HG02852 (cell line): ENCODE data around the gene SLC7A1.

Experiments
- ATAC-seq: cut with Tn5 transposase; IDR thresholded peaks from one replicate; pipeline ENCODE4 v1.9.1; 2021; ENCODE audit warnings: mild to moderate bottlenecking, moderate library complexity; ENCODE audit not compliant: unreplicated experiment

SLC7A1 gene

GRCh38 chr13:29583073-29583785 is 12.3 kb downstream of the SLC7A1 start:
- ATAC-seq, result no peak

DNA sequence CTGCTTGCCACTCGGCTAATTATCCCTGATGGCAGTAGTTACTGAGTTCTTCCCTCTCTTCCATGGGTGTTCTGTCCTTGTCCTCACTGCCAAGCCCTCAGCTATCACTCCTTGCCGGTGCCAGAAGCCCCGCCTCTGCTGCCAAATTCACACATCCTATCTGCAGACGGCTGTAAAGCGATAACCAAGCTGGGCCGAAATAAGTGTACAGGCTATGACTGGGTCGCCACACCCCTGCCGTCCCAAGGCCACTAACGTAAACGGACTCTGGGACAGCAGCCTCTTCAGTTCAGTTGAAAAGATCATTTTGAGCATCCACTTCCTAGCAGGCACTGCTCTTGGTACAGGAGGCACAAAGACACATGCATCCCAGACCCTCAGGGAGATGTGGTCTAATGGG is 13.3 kb downstream of the SLC7A1 start:
- ATAC-seq, result no peak

GRCh38 chr13:29581666-29582065 is 13.8 kb downstream of the SLC7A1 start:
- no peak for ATAC-seq

- no peak for ATAC-seq
These were observed 16.4 kb downstream of the SLC7A1 start for GRCh38 chr13:29579094-29579493.

DNA sequence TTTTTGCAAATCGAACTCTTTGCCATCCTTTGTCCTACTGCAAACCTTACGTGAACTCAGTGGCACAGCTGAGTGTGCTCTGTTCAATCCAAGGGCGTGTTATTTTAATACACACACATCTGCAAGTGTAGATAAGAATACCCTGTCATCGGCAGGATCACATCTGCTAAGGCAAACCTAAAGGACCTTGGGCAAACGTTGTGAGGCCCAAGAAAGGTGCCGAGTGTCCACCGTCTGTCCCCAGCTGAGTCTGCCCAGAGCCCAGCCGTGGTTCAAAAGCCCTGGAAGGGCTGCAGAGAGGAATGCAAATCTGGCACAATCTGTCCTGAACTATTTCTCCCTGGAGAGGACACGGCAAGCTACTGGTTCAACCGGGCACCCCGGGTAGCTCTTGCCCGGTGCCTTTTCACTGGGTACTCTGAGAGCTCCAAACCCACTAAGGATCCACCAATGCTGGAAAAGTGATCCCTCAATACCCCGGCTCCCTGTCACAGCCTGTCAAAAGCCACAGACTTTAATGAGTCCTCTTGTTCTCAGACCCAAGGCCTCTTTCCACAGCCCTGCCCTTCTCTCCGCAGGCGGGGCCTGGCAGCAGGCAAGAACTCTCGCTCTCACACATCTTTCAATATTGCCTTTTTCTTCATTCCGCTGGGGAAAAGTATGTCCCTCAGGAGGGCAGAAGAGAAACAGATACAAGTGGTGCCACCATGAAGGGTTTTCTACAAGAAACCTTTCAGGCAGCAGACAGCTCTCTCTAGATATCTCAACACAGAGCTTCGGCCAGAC is 17.0 kb downstream of the SLC7A1 start:
- ATAC-seq, result no peak

DNA sequence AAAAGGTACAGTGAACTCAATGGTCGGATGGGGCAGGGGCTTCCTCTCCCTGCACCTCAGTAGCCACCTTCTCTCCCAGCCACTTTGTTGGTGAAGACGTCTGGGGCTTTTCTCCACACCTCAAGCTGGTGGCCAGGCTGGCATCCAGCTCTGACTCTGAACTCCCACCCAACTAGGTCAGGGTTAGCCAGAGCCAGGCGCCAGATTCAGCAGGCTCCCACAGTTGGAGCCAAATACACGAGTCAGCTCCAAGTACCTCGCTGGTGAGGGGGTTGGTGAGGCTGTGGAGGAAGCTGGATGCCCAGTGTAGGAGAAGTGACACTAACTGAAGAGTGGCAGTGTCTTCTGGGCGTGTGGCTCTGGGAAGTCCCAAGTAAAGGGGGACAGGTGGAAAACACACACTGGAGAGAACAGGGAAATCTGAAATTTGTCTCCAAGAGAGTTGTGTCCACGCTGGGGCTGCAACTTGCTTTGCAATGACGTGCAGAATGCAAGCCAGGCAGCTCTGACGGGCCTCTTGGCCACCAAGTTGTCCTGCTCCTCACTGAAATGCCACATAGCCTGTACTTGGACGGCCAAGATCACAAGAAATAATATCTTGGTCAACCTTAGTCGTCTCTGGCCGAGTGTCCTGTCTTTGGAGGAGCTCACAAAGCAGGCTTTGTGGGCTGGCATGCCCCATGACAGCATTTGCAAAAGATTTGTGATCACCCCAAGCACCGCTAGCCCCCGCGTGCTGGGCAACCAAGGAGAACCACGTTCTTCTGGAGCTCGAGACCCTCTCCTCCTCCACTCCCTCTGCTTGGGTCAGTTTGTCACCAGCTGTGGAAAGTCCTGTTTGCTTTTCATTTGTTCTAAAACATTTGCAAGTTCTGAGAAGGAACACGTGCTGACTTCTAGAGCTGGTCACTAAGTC is 18.1 kb downstream of the SLC7A1 start:
- ATAC-seq, result no peak

- no peak for ATAC-seq
These were observed 18.9 kb downstream of the SLC7A1 start for GRCh38 chr13:29576581-29576980.

- no peak for ATAC-seq
These were observed 20.4 kb downstream of the SLC7A1 start for GRCh38 chr13:29575098-29575497.

- no peak for ATAC-seq
These were observed 22.3 kb downstream of the SLC7A1 start for GRCh38 chr13:29573190-29573589.

DNA sequence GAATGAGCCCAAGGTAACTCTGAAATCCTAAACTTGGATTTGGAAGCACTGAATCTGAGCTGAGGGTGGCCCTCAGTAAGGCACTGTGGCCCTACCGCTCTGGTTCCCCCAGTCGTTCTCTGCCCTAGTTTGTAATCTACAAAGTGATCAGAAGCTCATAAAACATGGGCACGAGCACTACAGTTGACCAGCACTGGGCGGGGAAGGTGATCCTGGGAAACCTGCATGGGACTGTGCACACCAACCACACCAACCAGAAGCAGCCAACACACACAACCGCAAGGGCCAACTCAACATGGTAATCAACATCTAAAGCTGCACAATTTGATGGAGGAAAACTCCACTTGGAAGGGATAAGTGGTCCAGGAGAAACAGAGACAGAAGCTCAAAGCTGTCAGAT is 22.9 kb downstream of the SLC7A1 start:
- ATAC-seq, result no peak

- ATAC-seq, result no peak
These were observed 23.5 kb downstream of the SLC7A1 start for GRCh38 chr13:29571876-29572570.

- no peak for ATAC-seq
These were observed 25.3 kb downstream of the SLC7A1 start for GRCh38 chr13:29570051-29570654.

DNA sequence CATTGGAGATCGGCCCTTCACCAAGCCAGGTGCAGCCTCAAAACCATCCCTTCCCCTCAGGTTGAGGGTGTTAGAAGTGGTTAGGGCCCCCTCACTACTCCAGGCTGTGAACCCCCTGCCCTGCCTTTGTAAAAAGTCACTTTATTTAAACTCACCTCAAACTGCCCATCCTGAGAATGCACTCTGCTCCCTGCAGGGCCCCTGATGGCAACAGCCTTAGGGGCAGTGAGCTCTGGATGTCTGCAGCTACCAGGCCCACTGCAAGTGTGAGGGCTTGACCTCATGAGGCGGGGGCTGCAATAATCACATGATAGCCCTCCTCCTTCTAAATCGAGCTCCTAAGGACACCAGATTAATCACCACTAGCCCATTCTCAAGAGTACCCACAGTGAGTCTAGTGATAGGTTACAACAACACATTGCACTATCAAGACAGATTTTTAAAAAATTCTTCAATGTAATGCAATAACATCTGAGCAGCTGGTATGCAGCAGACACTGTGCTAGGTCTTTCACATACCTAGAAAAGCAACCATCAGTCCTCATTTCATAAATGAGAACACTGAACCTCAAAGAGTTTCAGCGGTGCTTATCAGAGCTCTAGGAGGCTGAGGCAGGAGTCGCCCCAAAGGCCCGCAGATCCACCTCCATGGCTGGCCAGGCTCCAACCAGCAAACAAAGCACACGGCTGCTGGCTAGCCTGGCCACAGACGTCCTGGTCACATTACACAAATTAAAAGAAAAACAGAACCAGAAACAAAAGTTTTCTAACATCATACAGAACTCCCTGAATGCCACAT is 26.0 kb downstream of the SLC7A1 start:
- no peak for ATAC-seq

DNA sequence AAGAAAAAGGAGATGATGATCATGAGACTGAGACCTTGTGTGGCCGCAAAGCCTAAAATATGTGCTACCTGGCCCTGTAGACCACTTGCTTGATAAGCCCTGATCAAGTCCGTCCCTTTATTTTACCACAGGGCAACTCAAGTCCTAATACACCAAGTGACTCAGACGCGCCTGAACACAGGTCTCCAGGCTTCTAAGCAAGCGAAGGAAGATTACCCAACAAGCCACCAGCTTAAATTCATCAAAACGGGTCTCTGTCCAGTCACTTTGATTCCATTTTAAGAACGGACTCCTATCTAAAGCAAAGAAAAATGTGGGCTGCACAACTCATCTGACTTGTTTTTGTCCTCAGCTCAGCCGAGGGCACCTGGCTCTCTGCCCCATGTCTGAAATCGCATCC is 26.8 kb downstream of the SLC7A1 start:
- no peak for ATAC-seq

DNA sequence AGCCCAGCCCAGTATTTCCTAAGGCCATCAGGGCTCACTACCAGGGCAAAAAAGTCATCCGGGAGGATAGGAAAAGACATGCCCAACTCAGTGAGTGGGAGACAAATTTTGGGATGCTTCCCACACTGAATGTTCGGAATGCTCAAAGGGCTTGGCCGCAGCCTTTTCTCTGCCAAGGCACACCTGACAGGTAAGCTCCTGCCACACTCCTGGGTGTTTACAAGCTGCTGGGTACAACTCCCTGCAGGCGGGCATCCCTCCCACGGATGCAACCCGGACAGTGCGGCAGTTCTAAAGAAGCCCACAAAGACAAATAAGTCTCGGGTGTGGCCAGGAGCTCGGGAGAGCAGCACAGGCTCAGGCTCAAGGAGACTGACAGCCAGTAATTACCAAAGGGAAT is 28.1 kb downstream of the SLC7A1 start:
- ATAC-seq, result no peak

DNA sequence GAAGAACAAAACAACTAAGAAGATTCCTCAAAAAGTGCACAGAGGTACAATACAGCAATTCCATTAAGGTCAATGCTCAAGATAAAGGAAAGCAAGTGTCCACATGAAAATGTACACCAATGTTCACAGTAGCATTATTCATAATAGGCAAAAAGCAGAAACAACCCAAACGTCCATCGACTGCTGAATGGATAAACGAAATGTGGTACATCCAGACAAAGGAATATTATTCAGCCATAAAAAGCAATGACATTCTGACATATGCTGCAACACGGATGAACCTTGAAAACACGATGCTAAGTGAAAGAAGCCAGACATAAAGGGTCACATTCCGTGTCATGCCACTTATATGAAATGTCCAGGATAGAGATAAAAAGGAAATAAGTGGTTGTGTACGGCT is 29.3 kb downstream of the SLC7A1 start:
- ATAC-seq, result no peak

- no peak for ATAC-seq
These were observed 30.7 kb downstream of the SLC7A1 start for GRCh38 chr13:29564818-29565217.

DNA sequence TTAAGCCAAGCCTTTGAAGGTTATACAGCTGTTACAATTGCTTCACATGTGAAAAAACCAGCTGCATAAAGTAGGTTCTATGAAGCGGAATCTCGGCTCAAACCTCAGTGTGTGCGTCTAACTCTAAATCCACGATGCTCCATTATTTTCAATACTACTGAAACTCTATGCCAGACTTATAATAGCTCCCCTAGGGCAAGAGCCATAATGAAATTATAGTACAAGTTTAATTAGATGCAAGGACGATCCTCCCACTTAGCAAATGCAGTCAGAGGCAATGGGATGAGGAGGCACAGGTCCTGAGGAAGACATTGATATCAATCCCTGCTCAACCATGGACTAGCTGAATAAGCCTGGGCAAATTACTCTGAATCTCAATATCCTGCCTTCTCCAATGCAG is 31.1 kb downstream of the SLC7A1 start:
- no peak for ATAC-seq

GRCh38 chr13:29563941-29564340 is 31.5 kb downstream of the SLC7A1 start:
- no peak for ATAC-seq
